DOHH2 (cell line): Measurements from ENCODE around the gene GTF3C1.
A peak's percentile ranks its signal among the peaks of the same experiment; 100 is the strongest.

Experiments used
- H3F3A ChIP-seq: fragments of 200-600 bp; sonication (generic), shearing (Covaris generic); 2 replicates; pipeline ENCODE4 v1.6.0; 2016; ENCODE audit warnings: antibody characterized with exemption, mild to moderate bottlenecking; ENCODE audit not compliant: control insufficient read depth, insufficient read depth
- H3K27ac ChIP-seq: fragments of 200-600 bp; sonication (generic); 2 replicates; pipeline ENCODE4 v1.5.1; 2014; ENCODE audit warnings: low read depth, mild to moderate bottlenecking, low read length, moderate library complexity
- H3K27me3 ChIP-seq: fragments of 200-600 bp; sonication (generic); 2 replicates; pipeline ENCODE4 v1.6.1; 2014; ENCODE audit warnings: mild to moderate bottlenecking, low read length, mixed read lengths; ENCODE audit not compliant: control insufficient read depth
- H3K36me3 ChIP-seq: fragments of 200-600 bp; sonication (generic); 2 replicates; pipeline ENCODE4 v1.6.1; 2014; ENCODE audit warnings: mild to moderate bottlenecking, low read length, moderate library complexity, mixed read lengths; ENCODE audit not compliant: control insufficient read depth
- H3K4me1 ChIP-seq: fragments of 200-600 bp; sonication (generic); 2 replicates; pipeline ENCODE4 v1.6.1; 2014; ENCODE audit warnings: mild to moderate bottlenecking, low read length, mixed read lengths; ENCODE audit not compliant: control insufficient read depth
- H3K4me2 ChIP-seq: fragments of 200-600 bp; sonication (generic); 2 replicates; pipeline ENCODE4 v1.6.0; 2014; ENCODE audit warnings: mild to moderate bottlenecking, low read length, moderate library complexity
- H3K4me3 ChIP-seq: fragments of 200-600 bp; sonication (generic); 2 replicates; pipeline ENCODE4 v1.5.1; 2014; ENCODE audit warnings: mild to moderate bottlenecking, low read length, mixed read lengths
- H3K79me2 ChIP-seq: fragments of 200-600 bp; sonication (generic); 2 replicates; pipeline ENCODE4 v1.6.1; 2014; ENCODE audit warnings: mild to moderate bottlenecking, low read length, mixed read lengths; ENCODE audit not compliant: control insufficient read depth
- H3K9me2 ChIP-seq: fragments of 200-600 bp; sonication (generic); replicated peaks from 2 replicates; pipeline ENCODE4 v1.6.1; 2014; ENCODE audit warnings: mild to moderate bottlenecking, low read length, mixed read lengths; ENCODE audit not compliant: control insufficient read depth
- H3K9me3 ChIP-seq: fragments of 200-600 bp; sonication (generic); 2 replicates; pipeline ENCODE4 v1.6.1; 2014; ENCODE audit warnings: antibody characterized with exemption, low read length, mixed read lengths; ENCODE audit not compliant: control insufficient read depth, insufficient read depth
- H4K20me1 ChIP-seq: fragments of 200-600 bp; sonication (generic); 2 replicates; pipeline ENCODE4 v1.6.0; 2014; ENCODE audit warnings: low read depth, mild to moderate bottlenecking, antibody characterized with exemption, low read length, moderate library complexity; ENCODE audit not compliant: control insufficient read depth, insufficient read depth
- EZH2phosphoT487 ChIP-seq: fragments of 200-600 bp; sonication (generic); IDR thresholded peaks from 2 replicates; pipeline ENCODE4 v1.6.1; 2017; ENCODE audit warnings: borderline replicate concordance, mild to moderate bottlenecking, antibody characterized with exemption, low read length, moderate library complexity, mixed read lengths
- TF ChIP-seq, protein P1 (sequence below): fragments of 200-600 bp; sonication (generic); IDR thresholded peaks from one replicate; pipeline ENCODE4 v1.5.1; 2014; ENCODE audit warnings: antibody characterized with exemption, mild to moderate bottlenecking, low read depth, low read length; ENCODE audit not compliant: poor library complexity, severe bottlenecking

The GTF3C1 gene, protein sequence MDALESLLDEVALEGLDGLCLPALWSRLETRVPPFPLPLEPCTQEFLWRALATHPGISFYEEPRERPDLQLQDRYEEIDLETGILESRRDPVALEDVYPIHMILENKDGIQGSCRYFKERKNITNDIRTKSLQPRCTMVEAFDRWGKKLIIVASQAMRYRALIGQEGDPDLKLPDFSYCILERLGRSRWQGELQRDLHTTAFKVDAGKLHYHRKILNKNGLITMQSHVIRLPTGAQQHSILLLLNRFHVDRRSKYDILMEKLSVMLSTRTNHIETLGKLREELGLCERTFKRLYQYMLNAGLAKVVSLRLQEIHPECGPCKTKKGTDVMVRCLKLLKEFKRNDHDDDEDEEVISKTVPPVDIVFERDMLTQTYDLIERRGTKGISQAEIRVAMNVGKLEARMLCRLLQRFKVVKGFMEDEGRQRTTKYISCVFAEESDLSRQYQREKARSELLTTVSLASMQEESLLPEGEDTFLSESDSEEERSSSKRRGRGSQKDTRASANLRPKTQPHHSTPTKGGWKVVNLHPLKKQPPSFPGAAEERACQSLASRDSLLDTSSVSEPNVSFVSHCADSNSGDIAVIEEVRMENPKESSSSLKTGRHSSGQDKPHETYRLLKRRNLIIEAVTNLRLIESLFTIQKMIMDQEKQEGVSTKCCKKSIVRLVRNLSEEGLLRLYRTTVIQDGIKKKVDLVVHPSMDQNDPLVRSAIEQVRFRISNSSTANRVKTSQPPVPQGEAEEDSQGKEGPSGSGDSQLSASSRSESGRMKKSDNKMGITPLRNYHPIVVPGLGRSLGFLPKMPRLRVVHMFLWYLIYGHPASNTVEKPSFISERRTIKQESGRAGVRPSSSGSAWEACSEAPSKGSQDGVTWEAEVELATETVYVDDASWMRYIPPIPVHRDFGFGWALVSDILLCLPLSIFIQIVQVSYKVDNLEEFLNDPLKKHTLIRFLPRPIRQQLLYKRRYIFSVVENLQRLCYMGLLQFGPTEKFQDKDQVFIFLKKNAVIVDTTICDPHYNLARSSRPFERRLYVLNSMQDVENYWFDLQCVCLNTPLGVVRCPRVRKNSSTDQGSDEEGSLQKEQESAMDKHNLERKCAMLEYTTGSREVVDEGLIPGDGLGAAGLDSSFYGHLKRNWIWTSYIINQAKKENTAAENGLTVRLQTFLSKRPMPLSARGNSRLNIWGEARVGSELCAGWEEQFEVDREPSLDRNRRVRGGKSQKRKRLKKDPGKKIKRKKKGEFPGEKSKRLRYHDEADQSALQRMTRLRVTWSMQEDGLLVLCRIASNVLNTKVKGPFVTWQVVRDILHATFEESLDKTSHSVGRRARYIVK (N-terminal part only)

DNA sequence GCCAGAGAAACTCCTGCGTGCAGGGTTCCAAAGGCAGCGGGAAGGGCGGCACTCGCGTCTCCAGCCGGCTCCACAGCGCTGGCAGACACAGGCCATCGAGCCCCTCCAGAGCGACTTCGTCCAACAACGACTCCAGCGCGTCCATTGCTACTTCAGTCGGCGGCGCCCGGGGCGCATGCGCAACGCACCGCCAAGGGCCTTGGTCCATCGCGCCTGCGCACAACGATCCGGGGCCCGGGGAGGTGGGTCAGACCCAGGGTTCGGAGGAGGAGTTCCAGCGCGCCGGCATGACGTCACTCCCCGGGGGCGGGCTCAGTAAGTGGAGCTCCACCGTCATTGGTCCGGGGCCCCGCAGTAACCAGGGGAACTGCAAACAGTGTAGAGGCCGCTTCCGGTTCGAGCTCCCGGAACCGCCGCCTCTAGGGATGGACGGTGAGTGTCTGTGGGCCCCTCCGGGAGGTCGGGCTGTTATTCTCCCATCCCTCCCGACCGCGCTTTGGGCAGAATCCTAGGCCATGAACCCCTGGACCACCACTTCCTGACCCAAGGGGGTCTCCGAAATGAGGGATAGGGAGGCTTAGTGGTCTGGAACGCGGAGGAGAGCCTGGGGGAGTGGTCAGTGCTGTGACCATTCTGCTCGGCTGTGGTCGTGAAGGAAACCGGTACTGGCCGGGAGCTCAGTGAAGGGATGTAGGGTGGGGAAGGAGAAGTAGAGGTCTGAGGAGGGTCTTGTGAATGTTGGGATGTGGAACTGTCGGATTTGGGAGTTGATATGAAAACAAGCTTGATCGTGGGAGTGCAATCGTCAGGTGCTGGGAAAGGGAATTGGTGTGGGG is at the start of gene GTF3C1, which contains the start of gene KATNIP:
GTF3C1 (minus strand) TSS at position 168 of the 836 bp plus-strand sequence; CDS start at position 145, 23 bp downstream.
KATNIP (plus strand) TSS at position 399 of the 836 bp plus-strand sequence; CDS start at position 426, 27 bp downstream.
- Histone ChIP-seq H3K4me2 (peak within 1 kb of the TSS; percentile 82), H3K36me3 (peaks cover 7% of the 10 kb centered on the region), H3K4me3 (peak within 1 kb of the TSS; percentile 97), H3K27me3 (no peaks in the 10 kb centered on the region), H4K20me1 (peaks cover 9% of the 10 kb centered on the region; the same call in 1 of the 2 replicates), H3K9me3 (no peaks in the 10 kb centered on the region), H3K4me1 (peaks cover 17% of the 10 kb centered on the region), H3K27ac (no peak within 1 kb of the TSS), H3K79me2 (peaks cover 34% of the 10 kb centered on the region), H3F3A (no peaks in the 10 kb centered on the region), H3K9me2 (no peaks in the 10 kb centered on the region)
- no peak for TF ChIP-seq EZH2phosphoT487
- TF ChIP-seq, protein P1, sequence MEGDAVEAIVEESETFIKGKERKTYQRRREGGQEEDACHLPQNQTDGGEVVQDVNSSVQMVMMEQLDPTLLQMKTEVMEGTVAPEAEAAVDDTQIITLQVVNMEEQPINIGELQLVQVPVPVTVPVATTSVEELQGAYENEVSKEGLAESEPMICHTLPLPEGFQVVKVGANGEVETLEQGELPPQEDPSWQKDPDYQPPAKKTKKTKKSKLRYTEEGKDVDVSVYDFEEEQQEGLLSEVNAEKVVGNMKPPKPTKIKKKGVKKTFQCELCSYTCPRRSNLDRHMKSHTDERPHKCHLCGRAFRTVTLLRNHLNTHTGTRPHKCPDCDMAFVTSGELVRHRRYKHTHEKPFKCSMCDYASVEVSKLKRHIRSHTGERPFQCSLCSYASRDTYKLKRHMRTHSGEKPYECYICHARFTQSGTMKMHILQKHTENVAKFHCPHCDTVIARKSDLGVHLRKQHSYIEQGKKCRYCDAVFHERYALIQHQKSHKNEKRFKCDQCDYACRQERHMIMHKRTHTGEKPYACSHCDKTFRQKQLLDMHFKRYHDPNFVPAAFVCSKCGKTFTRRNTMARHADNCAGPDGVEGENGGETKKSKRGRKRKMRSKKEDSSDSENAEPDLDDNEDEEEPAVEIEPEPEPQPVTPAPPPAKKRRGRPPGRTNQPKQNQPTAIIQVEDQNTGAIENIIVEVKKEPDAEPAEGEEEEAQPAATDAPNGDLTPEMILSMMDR, result no peak

DNA sequence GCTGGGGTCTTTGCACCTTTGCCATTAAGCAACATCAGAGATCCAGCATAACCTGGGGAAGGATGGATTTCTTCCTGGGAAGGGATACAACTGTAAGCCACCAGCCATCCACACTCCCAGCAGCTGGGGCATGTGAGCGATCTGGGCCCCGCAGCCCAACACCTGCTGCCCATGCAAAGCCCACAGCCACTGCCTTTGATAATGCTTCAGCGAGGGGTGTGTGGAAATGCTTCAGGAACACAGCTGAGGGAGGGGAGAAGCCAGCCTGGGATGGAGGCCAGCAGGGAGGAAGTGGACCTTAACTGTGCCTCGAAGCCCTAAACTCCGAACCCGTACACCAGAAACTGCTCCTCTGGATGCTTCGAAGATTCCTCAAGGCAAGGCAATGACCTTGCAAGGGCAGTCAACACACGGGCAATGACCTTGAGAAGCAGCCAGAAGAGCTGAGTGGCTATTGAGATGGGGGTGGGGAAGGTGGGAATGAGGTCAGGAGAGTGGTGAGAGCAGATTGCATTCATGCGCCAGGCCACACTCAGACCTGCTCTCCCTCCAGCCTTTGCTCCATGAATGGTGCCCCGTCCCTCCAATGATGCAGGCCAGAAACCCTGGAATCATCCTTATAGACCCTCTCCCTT is 49.3 kb upstream of the GTF3C1 start:
- Histone ChIP-seq H3F3A (no peaks in the 10 kb centered on the region), H3K4me1 (no peaks in the 10 kb centered on the region), H3K27me3 (no peaks in the 10 kb centered on the region), H3K4me3 (no peak overlapping the region), H3K9me3 (no peaks in the 10 kb centered on the region), H4K20me1 (no peaks in the 10 kb centered on the region), H3K9me2 (no peaks in the 10 kb centered on the region), H3K36me3 (no peaks in the 10 kb centered on the region), H3K4me2 (no peak overlapping the region), H3K79me2 (no peaks in the 10 kb centered on the region), H3K27ac (no peak overlapping the region)
- TF ChIP-seq, protein P1, result no peak
- TF ChIP-seq EZH2phosphoT487, result no peak

DNA sequence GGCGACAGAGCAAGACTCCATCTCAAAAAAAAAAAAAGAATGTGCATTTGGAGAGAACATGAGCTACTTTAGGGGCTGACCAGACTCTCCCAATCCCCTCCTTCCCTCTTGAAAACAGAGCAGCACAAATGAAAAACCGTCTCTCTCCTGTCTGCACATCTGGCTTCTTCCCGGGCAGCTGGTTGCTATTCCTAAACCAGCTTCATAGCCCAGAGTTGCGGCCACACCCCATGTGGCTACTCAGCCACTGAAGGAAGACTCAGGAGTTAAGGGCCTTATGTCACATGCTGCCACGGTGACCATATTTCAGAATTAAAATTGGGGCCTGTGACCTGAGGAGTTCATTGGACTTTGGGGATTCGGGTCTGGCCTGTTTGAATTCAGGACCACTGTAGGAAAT is 48.5 kb upstream of the GTF3C1 start:
- Histone ChIP-seq H3K79me2 (no peaks in the 10 kb centered on the region), H3K9me3 (no peaks in the 10 kb centered on the region)
- TF ChIP-seq, protein P1, result no peak
- no peak for TF ChIP-seq EZH2phosphoT487

More for the DNA sequence above, 48.5 kb upstream of the GTF3C1 start:
- Histone ChIP-seq H4K20me1 (no peaks in the 10 kb centered on the region), H3K4me2 (no peak overlapping the region), H3K36me3 (no peaks in the 10 kb centered on the region), H3F3A (no peaks in the 10 kb centered on the region), H3K9me2 (no peaks in the 10 kb centered on the region), H3K4me1 (no peaks in the 10 kb centered on the region), H3K27me3 (no peaks in the 10 kb centered on the region), H3K4me3 (no peak overlapping the region), H3K27ac (no peak overlapping the region)
